HG03108 (cell line): ENCODE results near the gene ZNF296.

ENCODE experiments used
- ATAC-seq: cut with Tn5 transposase; IDR thresholded peaks from one replicate; pipeline ENCODE4 v1.9.1; 2021; ENCODE audit warnings: moderate library complexity; ENCODE audit not compliant: unreplicated experiment

The ZNF296 gene

DNA sequence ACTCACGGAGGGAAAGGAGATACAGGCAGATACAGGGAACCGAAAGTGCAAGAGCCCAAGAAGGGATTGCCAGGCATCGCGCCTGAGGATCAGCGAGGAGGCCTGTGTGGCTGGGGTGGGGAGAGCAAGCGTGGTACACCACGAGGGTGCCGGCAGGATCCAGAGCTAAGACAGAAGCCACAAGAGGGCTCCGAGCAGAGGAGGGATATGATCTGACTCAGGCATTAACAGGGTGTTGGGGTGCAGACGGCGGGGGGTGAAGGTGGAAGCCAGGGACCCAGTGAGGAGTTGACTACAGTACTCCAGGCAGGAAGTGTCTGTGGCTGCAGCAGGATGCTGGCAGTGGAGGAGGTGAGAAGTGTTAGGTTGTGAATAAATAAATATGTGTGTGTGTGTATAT lies 11.3 kb upstream of the ZNF296 start:
- no peak for ATAC-seq

DNA sequence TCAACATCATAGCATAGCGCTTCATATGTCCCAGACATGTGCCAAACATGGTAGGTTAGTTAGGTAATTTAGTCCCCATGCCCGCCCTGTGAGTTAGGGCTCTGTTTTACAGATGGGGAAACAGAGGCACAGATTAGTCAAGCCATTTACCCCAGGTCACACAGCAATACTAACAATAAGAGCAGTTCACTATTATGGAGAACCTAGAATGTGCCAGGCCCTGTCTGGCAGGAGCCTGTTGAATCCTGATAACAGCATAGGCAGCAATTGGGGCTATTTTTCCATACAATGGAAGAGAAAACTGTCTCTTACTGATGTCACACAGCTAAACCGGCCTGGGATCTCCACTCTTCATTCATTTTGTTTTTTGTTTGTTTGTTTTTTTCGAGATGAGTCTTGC lies 10.2 kb upstream of the ZNF296 start:
- no peak for ATAC-seq

DNA sequence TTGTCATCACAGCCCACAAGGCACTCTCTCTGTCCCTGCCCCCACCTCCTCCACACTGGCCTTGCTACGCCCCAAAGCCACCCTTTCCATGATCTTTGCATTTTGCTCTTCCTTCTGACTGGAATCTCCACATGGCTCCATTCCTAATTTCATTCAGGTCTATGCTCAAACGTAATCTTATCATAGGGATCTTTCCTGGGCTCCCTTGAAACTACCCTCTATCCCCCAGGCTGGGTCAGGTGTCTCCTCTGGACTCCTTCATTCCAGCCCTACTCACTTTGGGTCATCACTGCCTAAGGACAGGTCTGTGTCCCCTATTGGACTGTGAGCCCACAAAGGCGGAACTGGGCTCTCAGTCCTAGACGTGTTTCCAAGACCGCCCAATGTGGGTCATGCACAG lies 5.9 kb upstream of the ZNF296 start:
- ATAC-seq = no peak

DNA sequence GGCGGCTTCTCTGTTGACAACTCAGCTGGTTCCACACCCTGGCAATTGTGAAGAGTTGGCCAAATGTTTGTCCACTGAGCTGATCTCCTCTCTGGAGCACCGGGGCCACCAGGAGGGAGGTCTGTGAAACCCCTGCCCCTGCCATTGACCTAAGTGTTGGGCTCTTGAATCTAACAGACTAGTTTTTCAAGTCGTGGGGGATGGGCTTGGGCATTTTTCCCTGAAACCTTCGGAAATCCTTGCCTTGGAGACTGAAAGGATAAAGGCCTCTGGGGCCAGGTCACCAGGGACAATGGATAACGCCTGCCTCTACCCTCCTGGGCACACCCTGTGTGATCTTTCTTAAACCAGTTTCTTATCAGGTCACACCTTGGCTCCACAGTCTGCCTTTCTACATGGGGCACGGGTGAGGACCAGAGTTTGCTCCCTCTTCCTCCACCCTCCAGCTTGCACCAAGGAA lies 3.7 kb upstream of the ZNF296 start:
- no peak for ATAC-seq

DNA sequence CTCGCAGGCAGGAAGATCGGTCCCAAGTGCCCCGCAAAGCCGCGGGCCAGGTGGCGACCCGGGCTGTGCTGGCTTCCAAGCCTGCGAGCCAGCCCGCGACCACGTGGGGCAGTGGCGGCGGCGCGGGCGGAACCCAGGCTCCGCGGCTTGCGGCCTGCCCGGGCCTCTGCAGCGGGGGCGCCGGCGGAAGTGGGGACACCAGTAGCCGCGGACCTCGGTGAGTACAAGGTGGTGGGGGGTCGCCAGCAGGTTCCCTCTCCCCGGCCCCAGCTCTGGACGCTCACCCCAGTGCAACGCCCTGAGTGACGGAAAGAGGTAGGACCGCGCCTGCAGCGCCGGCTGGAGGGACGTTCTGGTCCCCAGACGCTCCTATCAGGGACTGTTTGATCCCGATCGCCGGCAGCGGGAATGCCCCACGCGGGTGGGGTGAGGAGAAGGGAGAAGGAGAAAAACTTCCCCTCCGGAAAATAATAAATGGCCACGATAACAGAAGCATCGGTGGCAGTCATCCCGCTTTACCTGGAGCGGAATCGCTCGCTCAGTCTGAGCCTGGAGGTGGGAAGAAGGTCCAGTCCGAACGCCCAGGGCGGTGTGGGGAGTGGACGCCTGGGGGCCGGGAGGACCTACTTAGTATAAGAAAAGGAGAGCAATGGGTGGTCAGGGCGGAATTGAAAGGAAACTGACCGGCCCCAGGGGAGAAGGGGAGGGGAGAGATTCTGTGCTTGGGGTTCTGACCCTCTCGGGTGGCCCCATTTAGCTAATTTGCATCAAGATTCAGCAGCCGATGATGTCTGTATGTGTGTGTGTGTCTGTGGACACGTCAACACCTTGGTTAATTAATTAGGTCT lies 3.0 kb upstream of the ZNF296 start, which contains the start of gene GEMIN7:
Gene GEMIN7, plus strand, starts transcription at position 198 of the 848 bp plus-strand sequence. CDS start 10,855 bp downstream, outside the sequence.
- ATAC-seq = peak; percentile 29

DNA sequence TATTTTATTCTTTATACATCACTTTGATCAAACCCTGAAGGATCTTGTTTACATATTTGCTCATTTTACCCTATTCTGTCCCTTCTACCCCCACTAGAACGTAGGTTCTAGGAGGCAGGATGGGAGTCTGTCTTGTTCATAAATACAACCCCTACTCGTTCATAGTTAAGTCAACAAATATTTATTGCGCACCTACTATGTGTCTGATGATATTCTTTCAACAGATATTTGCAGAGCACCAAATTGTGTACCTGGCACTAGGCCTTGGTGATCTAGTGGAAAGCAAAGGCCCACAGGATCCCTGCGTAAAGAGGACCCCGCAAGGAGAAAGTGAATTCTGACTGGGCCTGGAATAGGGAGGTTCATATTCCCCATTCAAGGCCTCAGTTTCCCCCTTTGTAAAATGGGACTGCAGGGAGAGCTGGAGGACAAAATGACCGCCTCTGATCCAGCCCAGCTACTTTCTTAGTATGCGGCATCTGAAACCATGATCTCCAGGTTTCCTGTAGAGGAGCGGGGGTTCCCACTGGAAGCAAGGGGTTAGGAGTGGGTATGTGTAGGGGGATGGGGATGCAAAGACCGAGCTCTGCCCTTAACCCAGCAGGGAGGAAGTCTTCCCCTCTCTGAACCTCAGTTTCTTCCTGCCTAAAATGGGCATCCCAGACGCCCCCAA lies 2.2 kb upstream of the ZNF296 start:
- no peak for ATAC-seq

DNA sequence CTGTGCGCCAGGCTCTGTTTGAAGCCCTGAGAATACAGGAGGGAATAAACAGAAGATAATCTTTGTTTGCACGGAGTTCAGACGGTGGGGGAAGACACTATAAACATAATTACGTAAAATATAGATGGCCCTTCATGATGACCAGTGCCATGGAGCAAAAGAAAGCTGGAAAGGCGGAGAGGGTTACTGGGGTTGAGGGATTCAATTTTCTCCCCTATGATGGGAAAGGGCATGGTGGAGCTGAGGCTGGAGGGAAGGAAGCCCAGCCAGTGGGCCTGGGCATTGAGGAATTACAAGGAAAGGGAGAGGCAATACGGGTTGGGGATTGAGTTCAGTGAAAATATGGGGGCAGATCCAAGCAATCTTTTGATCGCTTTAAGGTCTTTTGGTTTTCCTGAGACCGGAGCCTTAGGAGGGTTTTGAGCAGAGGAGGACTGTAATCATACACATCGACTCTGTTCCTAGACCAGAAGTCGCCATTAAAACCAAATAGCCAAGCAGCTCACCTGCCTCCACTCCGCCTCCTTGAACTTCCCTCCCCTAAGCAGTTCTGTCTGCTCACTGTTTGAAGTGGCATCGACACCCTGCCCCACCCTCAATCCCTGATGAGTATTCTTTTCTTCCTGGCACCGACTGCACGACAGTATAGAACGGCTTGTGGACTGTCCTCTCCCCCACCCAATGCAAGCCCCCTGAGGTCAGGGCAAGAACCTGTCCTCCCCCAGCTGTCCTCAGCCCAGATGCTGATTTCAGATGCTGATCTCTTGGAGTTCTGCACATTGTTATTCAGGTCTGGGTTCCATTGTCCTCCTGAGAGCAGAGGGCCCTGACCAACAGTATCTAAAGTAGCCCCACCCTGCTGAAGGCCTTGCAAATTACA lies 813 bp upstream of the ZNF296 start:
- ATAC-seq = no peak

DNA sequence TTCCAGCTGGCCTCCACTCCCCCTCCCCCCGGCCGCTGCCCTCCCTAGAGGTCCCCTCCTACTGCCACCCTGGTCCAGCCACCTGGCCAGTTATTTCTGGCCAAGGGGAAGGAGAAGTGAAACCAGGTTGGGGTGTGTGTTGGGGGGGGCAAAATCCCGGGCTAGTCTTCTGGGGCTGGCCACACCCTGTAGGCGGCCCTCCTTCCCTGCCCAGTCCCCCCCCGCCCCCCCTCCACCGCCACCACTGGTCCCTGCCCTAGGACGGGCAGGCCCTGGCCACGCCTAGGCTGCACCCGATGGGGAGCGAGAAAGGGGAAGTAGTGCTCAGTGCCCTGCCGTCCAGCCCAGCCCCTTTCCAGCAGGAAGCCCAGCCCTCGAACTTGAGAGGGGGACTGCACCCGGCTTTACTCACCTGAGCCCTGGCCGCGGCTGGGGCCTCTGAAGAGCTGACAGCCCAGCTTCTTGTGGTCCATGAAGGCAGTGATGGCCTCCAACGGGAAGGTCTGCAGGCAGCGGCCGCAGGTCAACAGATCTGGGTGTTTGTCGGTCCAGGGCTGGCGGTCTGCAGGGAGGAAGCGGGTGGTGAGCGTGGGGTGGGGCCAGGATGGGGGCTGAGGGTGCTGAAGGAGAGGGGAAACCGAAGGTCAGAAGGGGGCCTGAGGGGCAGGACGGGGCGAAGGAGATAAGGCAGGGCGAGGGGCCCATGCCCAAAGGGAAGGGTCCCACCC lies 813 bp downstream of the ZNF296 start:
- ATAC-seq = peak; percentile 56

DNA sequence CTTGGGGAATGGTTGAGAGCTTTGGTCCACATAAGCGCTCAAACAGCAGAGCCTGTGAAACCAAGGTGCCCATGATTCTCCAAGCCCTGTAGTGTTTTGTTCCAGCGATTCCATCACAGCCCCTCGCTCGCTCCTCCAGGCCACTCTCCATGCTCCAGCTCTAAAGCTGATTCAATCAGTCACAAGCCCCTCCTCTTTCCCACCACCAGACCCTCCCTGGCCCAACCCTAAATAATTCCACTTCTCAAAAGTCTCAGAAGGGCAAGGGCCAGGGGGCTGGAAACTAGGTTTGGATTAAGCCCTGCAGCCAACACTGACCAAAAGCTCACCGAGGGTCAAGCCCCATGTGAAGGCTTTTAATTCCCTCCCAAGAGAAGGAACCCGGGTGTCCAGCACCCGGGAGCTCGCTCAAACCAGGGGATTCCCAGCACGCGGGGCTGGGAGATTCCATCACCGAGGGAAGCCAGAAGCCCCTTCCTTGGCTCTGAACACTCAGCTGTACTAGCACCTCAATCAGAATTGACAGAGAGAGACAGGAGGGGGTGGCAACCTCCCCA lies 1.5 kb downstream of the ZNF296 start:
- no peak for ATAC-seq

DNA sequence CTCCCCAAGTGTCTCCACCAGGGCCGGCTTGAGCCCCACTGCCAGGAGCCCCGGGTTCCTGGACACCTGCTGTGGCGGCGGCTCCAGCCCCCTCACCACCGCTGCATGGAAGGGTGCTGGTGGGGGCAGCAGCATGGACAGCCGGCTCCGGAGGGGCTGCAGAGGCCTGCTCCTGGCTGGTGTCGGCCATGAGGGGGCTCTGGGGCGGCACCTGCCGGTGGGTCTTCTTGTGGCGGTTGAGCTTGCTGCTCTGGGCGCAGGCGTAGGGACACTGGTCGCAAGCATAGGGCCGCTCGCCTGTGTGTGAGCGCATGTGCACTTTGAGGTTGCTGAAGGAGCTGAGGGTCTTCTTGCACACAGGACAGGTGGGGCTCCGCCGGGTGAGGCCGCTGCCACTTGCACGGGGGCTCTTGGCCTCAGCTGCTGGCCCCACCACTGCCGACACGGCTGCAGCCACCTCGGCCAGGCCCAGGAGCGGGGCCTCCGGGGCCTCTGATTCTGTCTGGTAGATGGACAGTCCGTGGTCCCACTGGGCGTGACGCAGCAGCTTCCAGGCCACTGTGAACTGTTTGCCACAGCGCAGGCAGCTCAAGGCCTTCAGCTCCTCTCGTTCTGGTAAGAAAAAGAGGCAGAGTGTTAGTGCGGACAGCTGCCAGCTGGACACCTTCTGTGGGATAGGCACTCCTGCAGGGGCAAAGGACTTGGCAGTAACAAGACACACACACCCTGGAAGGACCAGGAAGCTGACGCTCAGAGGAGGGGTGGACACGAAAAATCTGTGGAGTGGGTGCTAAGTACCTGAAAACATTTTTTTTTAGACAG lies 4.1 kb downstream of the ZNF296 start:
- no peak for ATAC-seq

DNA sequence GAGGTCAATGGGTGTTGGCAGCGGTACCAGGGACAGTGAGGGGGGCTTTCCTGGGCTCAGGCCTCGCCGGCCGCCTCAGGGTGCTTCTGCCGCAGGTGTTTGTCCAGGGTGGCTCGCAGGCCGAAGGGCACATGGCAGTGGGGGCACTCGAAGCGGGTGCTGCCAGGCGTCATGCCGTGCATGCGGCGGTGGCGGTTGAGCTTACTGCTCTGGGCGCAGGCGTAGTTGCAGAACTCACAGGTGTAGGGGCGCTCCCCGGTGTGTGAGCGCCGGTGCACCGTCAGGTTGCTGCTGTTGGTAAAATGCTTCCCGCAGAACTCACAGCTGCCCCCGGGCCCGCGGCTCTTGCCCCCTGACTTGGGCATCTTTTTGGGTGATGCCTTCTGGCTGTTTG lies 4.7 kb downstream of the ZNF296 start:
- ATAC-seq = no peak

DNA sequence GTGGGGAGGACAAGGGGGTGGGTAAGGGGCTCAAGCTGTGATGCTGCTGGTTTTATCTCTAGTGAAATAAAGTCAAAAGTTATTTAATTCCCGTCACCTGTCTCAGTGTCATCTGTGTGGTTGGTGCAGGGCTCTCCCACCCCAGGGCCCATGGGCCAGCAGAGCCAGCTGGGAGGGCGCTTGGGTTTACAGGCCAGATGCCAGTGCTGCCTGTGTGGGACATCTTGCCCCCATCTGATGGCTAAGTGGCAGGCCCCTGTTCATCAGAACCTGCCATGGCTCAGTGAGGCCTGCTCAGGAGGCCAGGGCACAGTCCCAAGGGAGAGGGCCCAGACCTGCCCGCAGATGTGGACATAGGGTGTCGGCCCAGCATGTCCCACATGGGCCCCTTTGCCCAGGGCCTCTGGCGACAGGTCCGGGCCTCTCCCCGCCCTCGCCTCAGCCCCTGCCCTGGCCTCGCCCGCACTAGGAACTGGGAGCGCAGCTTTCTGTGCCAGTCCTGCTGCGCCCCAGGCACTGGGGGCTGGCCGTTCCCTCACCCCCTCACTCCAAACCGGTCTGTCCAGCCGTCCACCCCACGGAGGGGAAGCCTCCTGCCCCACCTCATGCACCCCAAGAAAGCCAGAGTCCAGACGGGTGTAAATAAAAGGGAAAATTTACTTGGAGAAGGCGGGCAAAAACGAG lies 5.3 kb downstream of the ZNF296 start:
- no peak for ATAC-seq

DNA sequence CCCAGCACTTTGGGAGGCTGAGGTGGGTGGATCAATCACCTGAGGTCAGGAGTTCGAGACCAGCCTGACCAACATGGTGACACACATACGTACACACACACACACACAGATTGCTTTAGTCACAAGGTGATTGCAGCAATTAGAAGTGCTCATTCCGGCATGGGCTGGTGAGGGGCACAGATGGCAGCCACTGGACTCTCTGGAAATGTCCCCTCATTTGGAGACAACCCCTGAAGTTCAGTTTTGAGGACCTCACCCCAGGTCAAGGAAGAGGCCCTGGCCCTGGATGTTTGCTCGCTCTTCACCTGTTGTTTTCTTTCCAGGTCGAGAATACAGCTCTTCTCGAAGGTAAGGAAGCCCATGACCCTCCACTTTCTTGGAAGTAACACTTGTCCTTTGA lies 6.1 kb downstream of the ZNF296 start:
- ATAC-seq = no peak

DNA sequence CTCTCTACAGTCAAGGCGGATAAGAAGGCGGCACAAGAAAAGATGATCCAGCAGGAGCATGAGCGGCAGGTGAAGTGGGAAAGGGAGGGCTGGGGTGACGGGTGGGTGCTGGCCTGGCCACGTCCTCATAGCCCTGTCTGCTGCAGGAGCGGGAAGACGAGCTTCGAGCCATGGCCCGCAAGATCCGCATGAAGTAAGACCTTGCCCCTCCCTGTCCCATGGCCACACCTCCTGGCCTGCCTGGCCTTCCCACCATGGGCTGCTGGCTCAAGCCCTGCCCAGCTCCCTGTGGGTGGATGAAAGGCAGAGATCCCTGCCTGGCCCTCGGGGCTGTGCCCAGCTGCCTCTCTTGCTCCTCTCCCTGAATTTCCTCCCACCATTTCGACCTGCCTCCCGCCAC lies 7.2 kb downstream of the ZNF296 start:
- no peak for ATAC-seq

DNA sequence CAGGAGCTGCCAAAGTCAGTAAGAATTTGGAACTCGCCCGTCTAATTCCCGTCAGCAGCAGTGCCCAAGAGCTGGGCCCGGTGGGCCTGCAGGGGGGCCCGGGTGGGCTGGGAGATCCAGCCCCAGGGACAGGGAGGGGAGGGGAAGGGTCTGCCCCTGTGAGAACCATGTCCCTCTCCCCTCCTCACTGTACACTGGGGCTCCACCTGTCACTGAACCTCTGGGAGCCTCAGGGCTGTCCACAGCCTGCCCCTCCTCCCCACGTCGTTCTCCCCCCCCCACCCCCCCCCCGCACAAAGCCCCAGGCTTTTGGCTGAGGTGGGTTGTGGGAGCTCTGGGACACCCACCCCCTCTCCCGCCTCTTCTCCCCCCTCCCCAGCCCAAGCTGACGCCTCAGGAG lies 8.2 kb downstream of the ZNF296 start:
- ATAC-seq = no peak

DNA sequence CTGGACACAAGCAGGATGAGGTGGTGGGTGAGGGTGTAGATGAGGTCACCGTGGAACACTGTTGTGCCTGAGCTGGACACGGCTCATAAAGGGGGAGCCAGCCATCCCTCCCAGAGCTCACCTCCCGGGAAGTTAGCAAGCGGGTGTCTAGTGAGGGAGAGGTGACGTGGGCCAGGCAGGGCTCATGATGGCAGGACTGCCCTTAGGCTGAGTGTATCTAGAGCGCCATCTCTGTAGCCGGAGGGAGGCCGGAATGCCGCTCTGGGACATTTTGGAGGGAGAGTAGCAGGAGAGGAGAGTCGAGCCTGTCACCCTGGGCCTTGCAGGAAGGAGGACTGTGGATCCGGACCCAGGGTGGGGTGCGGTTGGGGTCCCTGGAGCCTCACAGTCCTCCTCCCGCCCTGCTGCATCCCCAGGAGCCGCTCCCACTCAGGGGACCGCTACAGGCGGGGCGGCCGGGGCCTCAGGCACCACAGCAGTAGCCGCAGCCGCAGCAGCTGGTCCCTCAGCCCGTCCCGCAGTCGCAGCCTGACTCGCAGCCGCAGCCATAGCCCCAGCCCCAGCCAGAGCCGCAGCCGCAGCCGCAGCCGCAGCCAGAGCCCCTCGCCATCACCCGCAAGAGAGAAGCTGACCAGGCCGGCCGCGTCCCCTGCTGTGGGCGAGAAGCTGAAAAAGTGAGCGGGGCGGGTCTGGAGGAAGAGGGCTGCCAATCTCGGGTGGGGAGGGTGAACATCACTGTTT lies 9.2 kb downstream of the ZNF296 start:
- ATAC-seq = no peak

DNA sequence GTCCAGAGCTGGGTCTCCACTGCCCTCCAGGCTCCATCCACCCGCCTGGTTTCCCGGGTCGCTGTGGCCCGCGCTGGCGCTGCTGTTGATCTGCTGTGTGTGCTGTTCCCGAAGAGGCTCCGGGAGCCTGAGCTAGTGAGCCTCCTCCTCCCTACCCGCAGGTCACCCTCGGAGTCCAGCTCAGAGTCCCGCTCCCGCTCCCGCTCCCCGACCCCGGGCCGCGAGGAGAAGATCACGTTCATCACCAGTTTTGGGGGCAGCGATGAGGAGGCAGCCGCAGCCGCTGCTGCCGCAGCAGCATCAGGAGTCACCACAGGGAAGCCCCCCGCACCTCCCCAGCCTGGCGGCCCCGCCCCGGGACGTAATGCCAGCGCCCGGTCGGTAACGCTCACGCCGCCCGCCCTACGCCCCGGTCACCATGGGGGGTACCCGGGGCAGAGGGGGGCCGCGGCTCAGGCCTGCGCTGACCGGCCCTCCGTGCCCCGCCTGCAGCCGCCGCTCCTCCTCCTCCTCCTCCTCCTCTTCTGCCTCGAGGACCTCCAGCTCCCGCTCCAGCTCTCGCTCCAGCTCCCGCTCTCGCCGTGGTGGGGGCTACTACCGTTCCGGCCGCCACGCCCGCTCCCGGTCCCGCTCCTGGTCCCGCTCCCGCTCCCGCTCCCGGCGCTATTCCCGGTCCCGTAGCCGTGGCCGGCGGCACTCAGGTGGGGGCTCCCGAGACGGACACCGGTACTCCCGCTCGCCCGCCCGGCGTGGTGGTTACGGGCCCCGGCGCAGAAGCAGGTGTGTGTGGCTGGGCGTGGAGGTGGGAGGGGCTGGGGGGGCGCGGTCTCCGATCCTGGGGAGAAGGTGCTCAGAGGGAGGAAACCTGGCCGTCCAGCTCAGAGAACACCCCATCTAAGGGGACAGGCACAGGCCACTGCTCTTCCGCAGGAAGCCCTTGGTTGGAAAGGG lies 12.2 kb downstream of the ZNF296 start:
- no peak for ATAC-seq
